IPS-18a (cell line): Measurements from ENCODE around the gene IFITM10.
"Not testable (repeated sequence)": the region's sequence is repeated elsewhere in the genome, so short reads cannot be mapped to it uniquely, and the experiment has no call there.

Source experiments
- H3K27ac ChIP-seq: one replicate; pipeline ENCODE4 v1.5.1; 2013; ENCODE audit warnings: low read length
- H3K27me3 ChIP-seq: one replicate; pipeline ENCODE4 v1.6.1; 2013; ENCODE audit warnings: mild to moderate bottlenecking, low read length; ENCODE audit not compliant: control insufficient read depth, insufficient read depth
- H3K36me3 ChIP-seq: one replicate; pipeline ENCODE4 v1.6.1; 2013; ENCODE audit warnings: low read depth, low read length; ENCODE audit not compliant: control insufficient read depth
- H3K4me1 ChIP-seq: one replicate; pipeline ENCODE4 v1.6.1; 2013; ENCODE audit warnings: low read depth, low read length; ENCODE audit not compliant: control insufficient read depth
- H3K4me3 ChIP-seq: one replicate; pipeline ENCODE4 v1.5.1; 2013; ENCODE audit warnings: low read length
- H3K9ac ChIP-seq: one replicate; pipeline ENCODE4 v1.6.1; 2013; ENCODE audit warnings: mild to moderate bottlenecking, low read length, moderate library complexity
- H3K9me3 ChIP-seq: one replicate; pipeline ENCODE4 v1.6.1; 2013; ENCODE audit warnings: low read depth, low read length; ENCODE audit not compliant: control insufficient read depth

The IFITM10 gene

GRCh38 chr11:1693327-1694063 is 56.9 kb downstream of the IFITM10 start:
- no peaks in the 10 kb centered on the region for H3K36me3 ChIP-seq
- no peaks in the 10 kb centered on the region for H3K27me3 ChIP-seq
- H3K4me3 ChIP-seq: peak overlapping the region; percentile 68
- H3K4me1 ChIP-seq: peaks cover 5% of the 10 kb centered on the region
- no peak overlapping the region for H3K9ac ChIP-seq
- H3K9me3 ChIP-seq: no peaks in the 10 kb centered on the region
- no peak overlapping the region for H3K27ac ChIP-seq

- no peaks in the 10 kb centered on the region for H3K27me3 ChIP-seq
- no peak overlapping the region for H3K27ac ChIP-seq
- no peak overlapping the region for H3K4me3 ChIP-seq
- no peak overlapping the region for H3K9ac ChIP-seq
- no peaks in the 10 kb centered on the region for H3K9me3 ChIP-seq
- no peaks in the 10 kb centered on the region for H3K36me3 ChIP-seq
- peaks cover 5% of the 10 kb centered on the region for H3K4me1 ChIP-seq
Observed at GRCh38 chr11:1692708-1693326, 57.6 kb downstream of the IFITM10 start.

- Histone ChIP-seq H3K9me3 (no peaks in the 10 kb centered on the region), H3K27me3 (no peaks in the 10 kb centered on the region), H3K4me1 (peaks cover 5% of the 10 kb centered on the region), H3K27ac (no peak overlapping the region), H3K36me3 (no peaks in the 10 kb centered on the region), H3K9ac (no peak overlapping the region), H3K4me3 (no peak overlapping the region)
Observed at GRCh38 chr11:1691878-1692707, 58.3 kb downstream of the IFITM10 start.

GRCh38 chr11:1691026-1691877 is 59.1 kb downstream of the IFITM10 start:
- no peaks in the 10 kb centered on the region for H3K27me3 ChIP-seq
- H3K36me3 ChIP-seq: no peaks in the 10 kb centered on the region
- H3K9ac ChIP-seq: no peak overlapping the region
- peaks cover 5% of the 10 kb centered on the region for H3K4me1 ChIP-seq
- no peak overlapping the region for H3K27ac ChIP-seq
- H3K4me3 ChIP-seq: no peak overlapping the region
- no peaks in the 10 kb centered on the region for H3K9me3 ChIP-seq

GRCh38 chr11:1690167-1691025 is 60.0 kb downstream of the IFITM10 start:
- H3K27ac ChIP-seq: no peak overlapping the region
- peaks cover 5% of the 10 kb centered on the region for H3K4me1 ChIP-seq
- H3K36me3 ChIP-seq: no peaks in the 10 kb centered on the region
- no peaks in the 10 kb centered on the region for H3K9me3 ChIP-seq
- H3K9ac ChIP-seq: no peak overlapping the region
- no peak overlapping the region for H3K4me3 ChIP-seq
- H3K27me3 ChIP-seq: no peaks in the 10 kb centered on the region

- not testable (repeated sequence) for H3K4me1 ChIP-seq, H3K9me3 ChIP-seq, H3K36me3 ChIP-seq, H3K27ac ChIP-seq, H3K4me3 ChIP-seq, H3K27me3 ChIP-seq, H3K9ac ChIP-seq
Observed at GRCh38 chr11:1689250-1690166, 60.9 kb downstream of the IFITM10 start.

GRCh38 chr11:1688336-1688947 is 62.0 kb downstream of the IFITM10 start:
- H3K27ac ChIP-seq, H3K9ac ChIP-seq, H3K4me1 ChIP-seq, H3K4me3 ChIP-seq, H3K36me3 ChIP-seq, H3K9me3 ChIP-seq, H3K27me3 ChIP-seq: not testable (repeated sequence)

- not testable (repeated sequence) for H3K4me3 ChIP-seq, H3K27me3 ChIP-seq, H3K4me1 ChIP-seq, H3K36me3 ChIP-seq, H3K9ac ChIP-seq, H3K9me3 ChIP-seq, H3K27ac ChIP-seq
Observed at GRCh38 chr11:1686220-1686619, 64.2 kb downstream of the IFITM10 start.

- H3K4me3 ChIP-seq, H3K9ac ChIP-seq, H3K27ac ChIP-seq, H3K36me3 ChIP-seq, H3K9me3 ChIP-seq, H3K27me3 ChIP-seq, H3K4me1 ChIP-seq: not testable (repeated sequence)
Observed at GRCh38 chr11:1684886-1685874, 65.2 kb downstream of the IFITM10 start.
